Keratinocyte (primary cell): ENCODE results near the gene TRMT10C. TPM values are rescaled to one million over a fixed set of nuclear protein-coding genes. Genes with fewer than 3 reads are reported as not detected.

Source experiments
- DNase-seq: peaks from one replicate; pipeline ENCODE4 v3.0.0-alpha.2; 2011; ENCODE audit warnings: low read depth, missing footprints, low spot score
- FAIRE-seq: peaks from 2 replicates; lab custom pipeline; 2011; peaks lifted over from hg19 to GRCh38; lab: Jason Lieb, UNC
- H2AFZ ChIP-seq: 2 replicates; pipeline ENCODE4 v1.6.0; 2012; ENCODE audit warnings: low read length, control low read depth, inconsistent platforms; ENCODE audit not compliant: control insufficient read depth
- H3K27ac ChIP-seq: 2 replicates; pipeline ENCODE4 v1.5.1; 2011; ENCODE audit warnings: low read length; ENCODE audit not compliant: control insufficient read depth, insufficient read depth
- H3K27me3 ChIP-seq: 3 replicates; pipeline ENCODE4 v1.6.0; 2011; ENCODE audit warnings: low read length; ENCODE audit not compliant: control insufficient read depth, insufficient read depth; ENCODE audit errors: extremely low read depth
- H3K36me3 ChIP-seq, 2 experiments: 2 replicates in 1 of 2; 3 replicates in 1 of 2; pipeline ENCODE4 v1.5.1; 2011; ENCODE audit warnings: low read length in 2 of 2, mild to moderate bottlenecking in 1 of 2; ENCODE audit not compliant: control insufficient read depth in 2 of 2, insufficient read depth in 2 of 2; ENCODE audit errors: extremely low read depth in 1 of 2
- H3K4me1 ChIP-seq: 3 replicates; pipeline ENCODE4 v1.5.1; 2011; ENCODE audit warnings: low read length; ENCODE audit not compliant: control insufficient read depth, insufficient read depth; ENCODE audit errors: extremely low read depth
- H3K4me2 ChIP-seq: 3 replicates; pipeline ENCODE4 v1.6.0; 2011; ENCODE audit warnings: low read depth, low read length; ENCODE audit not compliant: control insufficient read depth, insufficient read depth; ENCODE audit errors: extremely low read depth
- H3K4me3 ChIP-seq, 3 experiments: fragments of 200-600 bp in 1 of 3; sonication (generic) in 1 of 3; 2 replicates in 2 of 3; 3 replicates in 1 of 3; pipeline ENCODE4 v1.5.1; 2011 to 2016; ENCODE audit warnings: low read length in 3 of 3, mild to moderate bottlenecking in 3 of 3, control low read depth in 2 of 3, inconsistent platforms in 1 of 3, low read depth in 1 of 3, mixed read lengths in 1 of 3, mixed run types in 1 of 3, moderate library complexity in 1 of 3; ENCODE audit not compliant: control insufficient read depth in 2 of 3, insufficient read depth in 2 of 3; ENCODE audit errors: extremely low read depth in 1 of 3
- H3K79me2 ChIP-seq: 2 replicates; pipeline ENCODE4 v1.6.0; 2012; ENCODE audit warnings: low read length; ENCODE audit not compliant: control insufficient read depth, insufficient read depth
- H3K9ac ChIP-seq: 3 replicates; pipeline ENCODE4 v1.6.0; 2011; ENCODE audit warnings: low read length; ENCODE audit not compliant: control insufficient read depth, insufficient read depth; ENCODE audit errors: extremely low read depth
- H3K9me1 ChIP-seq: 3 replicates; pipeline ENCODE4 v1.6.0; 2011; ENCODE audit warnings: low read length; ENCODE audit not compliant: control insufficient read depth, insufficient read depth; ENCODE audit errors: extremely low read depth
- H3K9me3 ChIP-seq: 2 replicates; pipeline ENCODE4 v1.5.1; 2012; ENCODE audit warnings: low read depth, low read length; ENCODE audit not compliant: control insufficient read depth
- H4K20me1 ChIP-seq: 3 replicates; pipeline ENCODE4 v1.6.0; 2011; ENCODE audit warnings: low read length; ENCODE audit not compliant: control insufficient read depth, insufficient read depth; ENCODE audit errors: extremely low read depth
- EZH2 ChIP-seq: IDR thresholded peaks from one replicate; pipeline ENCODE4 v1.6.1; 2012; ENCODE audit warnings: inconsistent platforms, mild to moderate bottlenecking, low read length, moderate library complexity
- dilution Hi-C: fragments of 300-500 bp; cut with MboI; formaldehyde crosslinking; loops from one replicate; pipeline ENCODE4 v1.7.0; 2020; ENCODE audit warnings: low sequenced_read_pairs; ENCODE audit not compliant: extremely low pct_ligation_motif_present
- polyA plus RNA-seq, 5 experiments: library from polyadenylated mRNA; depleted of rRNA in 3 of 5; stranded (reverse) in 3 of 5; stranded (forward) in 1 of 5; unstranded in 1 of 5; fragments of >200 nt; gene quantifications; 1 replicate in 1 of 5; 2 replicates in 3 of 5; 3 replicates in 1 of 5; pipeline versions ENCODE4 v1.2.1 to v1.2.3, GENCODE V29; 2011 to 2012; ENCODE audit warnings: missing spikeins in 2 of 5, low read depth in 1 of 5, low replicate concordance in 1 of 5
- TF ChIP-seq, protein P1 (sequence below), 3 experiments: IDR thresholded peaks in 1 of 3; conservative IDR thresholded peaks in 1 of 3; optimal IDR thresholded peaks in 1 of 3; 2 replicates in 2 of 3; 3 replicates in 1 of 3; pipeline versions ENCODE3 to v1.5.1; 2011; ENCODE audit warnings: low read length in 3 of 3, mild to moderate bottlenecking in 3 of 3, moderate library complexity in 2 of 3, control low read depth in 1 of 3, inconsistent platforms in 1 of 3; ENCODE audit not compliant: insufficient read depth in 2 of 3; ENCODE audit errors: extremely low read depth in 1 of 3

Gene TRMT10C
- polyA plus RNA-seq, 1 donor (not counting 4 experiments of a cell fraction or from before 2014, with no cell fraction given) = 35.5 TPM

DNA sequence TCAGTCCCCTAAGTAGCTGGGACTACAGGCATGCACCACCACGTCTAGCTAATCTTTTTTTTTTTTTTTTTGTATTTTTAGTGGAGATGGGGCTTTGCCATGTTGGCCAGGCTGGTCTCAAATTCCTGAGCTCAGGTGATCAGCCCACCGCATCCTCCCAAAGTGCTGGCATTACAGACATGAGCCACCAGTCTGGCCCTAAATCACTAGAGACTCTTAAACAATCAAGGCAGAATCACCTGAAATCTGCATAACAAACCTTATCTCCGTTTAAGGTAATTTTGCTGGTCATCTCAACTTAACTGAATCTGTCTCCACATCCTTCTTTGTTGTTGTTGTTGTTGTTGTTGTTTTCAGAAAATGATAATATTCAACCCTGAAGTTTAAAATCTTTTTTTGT is 5.6 kb upstream of the TRMT10C start:
- no peaks in the 10 kb centered on the region for H3K9me3 ChIP-seq
- H3K4me1 ChIP-seq = no peaks in the 10 kb centered on the region
- no peak overlapping the region for H3K9ac ChIP-seq
- H3K4me2 ChIP-seq = no peak overlapping the region
- H3K36me3 ChIP-seq = no peaks in the 10 kb centered on the region
- no peaks in the 10 kb centered on the region for H3K27me3 ChIP-seq
- H3K27ac ChIP-seq = no peak overlapping the region
- no peak for DNase-seq
- dilution Hi-C loops = no loop called here
- no peak overlapping the region for H3K4me3 ChIP-seq
- no peak overlapping the region for H2AFZ ChIP-seq
- no peaks in the 10 kb centered on the region for H3K79me2 ChIP-seq
- H3K9me1 ChIP-seq = no peaks in the 10 kb centered on the region
- H4K20me1 ChIP-seq = no peaks in the 10 kb centered on the region
- no peak for FAIRE-seq
- TF ChIP-seq, protein P1, sequence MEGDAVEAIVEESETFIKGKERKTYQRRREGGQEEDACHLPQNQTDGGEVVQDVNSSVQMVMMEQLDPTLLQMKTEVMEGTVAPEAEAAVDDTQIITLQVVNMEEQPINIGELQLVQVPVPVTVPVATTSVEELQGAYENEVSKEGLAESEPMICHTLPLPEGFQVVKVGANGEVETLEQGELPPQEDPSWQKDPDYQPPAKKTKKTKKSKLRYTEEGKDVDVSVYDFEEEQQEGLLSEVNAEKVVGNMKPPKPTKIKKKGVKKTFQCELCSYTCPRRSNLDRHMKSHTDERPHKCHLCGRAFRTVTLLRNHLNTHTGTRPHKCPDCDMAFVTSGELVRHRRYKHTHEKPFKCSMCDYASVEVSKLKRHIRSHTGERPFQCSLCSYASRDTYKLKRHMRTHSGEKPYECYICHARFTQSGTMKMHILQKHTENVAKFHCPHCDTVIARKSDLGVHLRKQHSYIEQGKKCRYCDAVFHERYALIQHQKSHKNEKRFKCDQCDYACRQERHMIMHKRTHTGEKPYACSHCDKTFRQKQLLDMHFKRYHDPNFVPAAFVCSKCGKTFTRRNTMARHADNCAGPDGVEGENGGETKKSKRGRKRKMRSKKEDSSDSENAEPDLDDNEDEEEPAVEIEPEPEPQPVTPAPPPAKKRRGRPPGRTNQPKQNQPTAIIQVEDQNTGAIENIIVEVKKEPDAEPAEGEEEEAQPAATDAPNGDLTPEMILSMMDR (optimal IDR thresholded peaks at IDR 0.05 in 1 of 3, IDR thresholded peaks at IDR 0.05 in 1 of 3, conservative IDR thresholded peaks at IDR 0.05 in 1 of 3; ENCODE audit: extremely low read depth in 1 of 3, insufficient read depth in 2 of 3, low read length in 3 of 3) = no peak
- TF ChIP-seq EZH2 = no peak

DNA sequence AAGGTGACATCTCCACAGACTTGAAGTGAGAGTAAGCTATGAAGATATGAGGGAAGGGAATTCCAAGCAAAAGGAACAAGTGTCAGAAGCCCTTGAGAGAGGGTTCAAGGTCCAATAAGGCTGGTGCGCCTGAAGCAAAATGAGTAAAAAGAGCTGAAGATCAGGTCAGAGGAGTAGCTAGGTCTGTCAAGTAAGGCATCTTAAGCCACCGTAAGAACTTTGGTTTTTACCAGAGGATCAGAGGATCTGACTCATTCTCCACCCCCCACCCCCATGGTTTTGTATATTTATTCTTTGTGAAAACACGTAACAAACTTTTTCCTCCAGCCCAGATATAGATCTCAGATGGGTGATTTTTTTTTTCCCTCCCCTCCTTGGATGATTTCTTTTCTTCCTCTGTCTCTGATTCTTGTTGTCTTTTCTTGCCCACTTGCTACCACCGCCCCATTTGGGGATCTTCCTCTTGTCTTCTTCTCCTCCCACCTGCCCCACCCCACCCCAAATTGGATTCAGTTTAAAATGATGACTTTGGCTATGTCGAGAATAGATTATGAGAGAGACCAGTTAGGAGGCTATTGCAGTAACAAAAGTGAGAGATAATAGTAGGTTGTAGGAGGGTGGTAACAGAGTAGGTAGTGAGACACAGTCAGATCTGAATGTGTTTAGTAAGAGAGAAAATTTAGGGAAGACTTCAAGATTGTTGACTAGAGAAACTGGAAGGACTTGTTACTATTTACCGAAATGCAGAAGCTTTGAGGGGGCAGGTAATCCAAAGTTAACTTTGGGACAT is 6.1 kb downstream of the TRMT10C start:
- H3K4me2 ChIP-seq = no peak overlapping the region
- H3K4me3 ChIP-seq = no peak overlapping the region
- FAIRE-seq = no peak
- peaks cover 43% of the 10 kb centered on the region for H3K79me2 ChIP-seq
- peaks cover 11% of the 10 kb centered on the region for H3K4me1 ChIP-seq
- H3K27me3 ChIP-seq = no peaks in the 10 kb centered on the region
- peaks cover 13 to 27% of the 10 kb centered on the region in 2 experiments for H3K36me3 ChIP-seq
- dilution Hi-C loops = no loop called here
- no peak overlapping the region for H2AFZ ChIP-seq
- peaks cover 12% of the 10 kb centered on the region for H4K20me1 ChIP-seq
- no peak for TF ChIP-seq EZH2
- TF ChIP-seq, protein P1 (optimal IDR thresholded peaks at IDR 0.05 in 1 of 3, IDR thresholded peaks at IDR 0.05 in 1 of 3, conservative IDR thresholded peaks at IDR 0.05 in 1 of 3; ENCODE audit: extremely low read depth in 1 of 3, insufficient read depth in 2 of 3, low read length in 3 of 3) = no peak
- DNase-seq = no peak
- no peak overlapping the region for H3K9ac ChIP-seq
- H3K27ac ChIP-seq = no peak overlapping the region
- no peaks in the 10 kb centered on the region for H3K9me1 ChIP-seq
- H3K9me3 ChIP-seq = no peaks in the 10 kb centered on the region
